Measurements from ENCODE around the gene RD3L.

DNA sequence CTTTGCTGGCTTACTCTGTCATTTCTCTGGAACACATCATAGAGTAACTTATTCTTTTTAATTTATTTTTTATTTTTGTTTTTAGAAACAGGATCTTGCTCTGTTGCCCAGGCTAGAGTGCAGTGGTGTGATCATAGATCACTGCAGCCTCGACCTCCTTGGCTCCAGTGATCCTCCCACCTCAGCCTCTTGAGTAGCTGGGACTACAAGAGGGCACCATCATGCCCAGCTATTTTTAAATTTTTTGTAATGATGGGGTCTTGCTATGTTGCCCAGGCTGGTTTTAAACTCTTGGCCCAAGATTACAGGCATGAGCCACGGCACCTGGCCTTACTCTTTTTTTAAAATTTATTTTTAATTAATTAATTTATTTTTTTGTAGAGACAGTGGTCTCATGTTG is 32.2 kb upstream of the RD3L start:
- TF ChIP-seq, protein P1, sequence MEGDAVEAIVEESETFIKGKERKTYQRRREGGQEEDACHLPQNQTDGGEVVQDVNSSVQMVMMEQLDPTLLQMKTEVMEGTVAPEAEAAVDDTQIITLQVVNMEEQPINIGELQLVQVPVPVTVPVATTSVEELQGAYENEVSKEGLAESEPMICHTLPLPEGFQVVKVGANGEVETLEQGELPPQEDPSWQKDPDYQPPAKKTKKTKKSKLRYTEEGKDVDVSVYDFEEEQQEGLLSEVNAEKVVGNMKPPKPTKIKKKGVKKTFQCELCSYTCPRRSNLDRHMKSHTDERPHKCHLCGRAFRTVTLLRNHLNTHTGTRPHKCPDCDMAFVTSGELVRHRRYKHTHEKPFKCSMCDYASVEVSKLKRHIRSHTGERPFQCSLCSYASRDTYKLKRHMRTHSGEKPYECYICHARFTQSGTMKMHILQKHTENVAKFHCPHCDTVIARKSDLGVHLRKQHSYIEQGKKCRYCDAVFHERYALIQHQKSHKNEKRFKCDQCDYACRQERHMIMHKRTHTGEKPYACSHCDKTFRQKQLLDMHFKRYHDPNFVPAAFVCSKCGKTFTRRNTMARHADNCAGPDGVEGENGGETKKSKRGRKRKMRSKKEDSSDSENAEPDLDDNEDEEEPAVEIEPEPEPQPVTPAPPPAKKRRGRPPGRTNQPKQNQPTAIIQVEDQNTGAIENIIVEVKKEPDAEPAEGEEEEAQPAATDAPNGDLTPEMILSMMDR (conservative IDR thresholded peaks at IDR 0.05 in 1 of 2, IDR thresholded peaks at IDR 0.05 in 1 of 2; ENCODE audit: low read depth in 1 of 2, low read length in 2 of 2) = no peak
- no peak for TF ChIP-seq EZH2 (IDR thresholded peaks at IDR 0.05; ENCODE audit: low read length, missing control alignments)
